ENCODE results near the gene XRN1.
"Not testable (repeated sequence)": the region's sequence is repeated elsewhere in the genome, so short reads cannot be mapped to it uniquely, and the experiment has no call there.

The XRN1 gene

GRCh38 chr3:142436951-142437585 is 10.8 kb downstream of the XRN1 start:
- DNase-seq, result no peak

GRCh38 chr3:142434503-142434902 is 13.3 kb downstream of the XRN1 start:
- DNase-seq, result no peak

GRCh38 chr3:142433110-142433509 is 14.7 kb downstream of the XRN1 start:
- peak in 1 of 2 donors; percentile 9 for DNase-seq

- no peak for DNase-seq
Measured at GRCh38 chr3:142429582-142429981, 18.3 kb downstream of the XRN1 start.

GRCh38 chr3:142424754-142425153 is 23.1 kb downstream of the XRN1 start:
- DNase-seq, result no peak

GRCh38 chr3:142418926-142419592 is 28.8 kb downstream of the XRN1 start:
- DNase-seq, result no peak

GRCh38 chr3:142417302-142417701 is 30.5 kb downstream of the XRN1 start:
- no peak for DNase-seq

GRCh38 chr3:142400537-142400936 is 47.3 kb downstream of the XRN1 start:
- DNase-seq, result not testable (repeated sequence)

GRCh38 chr3:142394921-142395622 is 52.8 kb downstream of the XRN1 start:
- no peak for DNase-seq

GRCh38 chr3:142385078-142385477 is 62.8 kb downstream of the XRN1 start:
- DNase-seq, result no peak

- DNase-seq, result no peak
Measured at GRCh38 chr3:142374687-142375086, 73.2 kb downstream of the XRN1 start.

- not testable (repeated sequence) for DNase-seq
Measured at GRCh38 chr3:142369576-142369975, 78.3 kb downstream of the XRN1 start.

- DNase-seq, result no peak
Measured at GRCh38 chr3:142366434-142366833, 81.4 kb downstream of the XRN1 start.

GRCh38 chr3:142363936-142364467 is 83.8 kb downstream of the XRN1 start:
- no peak for DNase-seq

GRCh38 chr3:142363433-142363832 is 84.4 kb downstream of the XRN1 start:
- not testable (repeated sequence) for DNase-seq

- DNase-seq, result no peak
Measured at GRCh38 chr3:142359367-142359766, 88.5 kb downstream of the XRN1 start.

- no peak for DNase-seq
Measured at GRCh38 chr3:142356818-142357217, 91.0 kb downstream of the XRN1 start.

GRCh38 chr3:142355692-142356091 is 92.1 kb downstream of the XRN1 start:
- no peak for DNase-seq

GRCh38 chr3:142354076-142354475 is 93.8 kb downstream of the XRN1 start:
- DNase-seq, result no peak

- no peak for DNase-seq
Measured at GRCh38 chr3:142353571-142353970, 94.3 kb downstream of the XRN1 start.

- DNase-seq, result not testable (repeated sequence)
Measured at GRCh38 chr3:142352698-142353097, 95.1 kb downstream of the XRN1 start.

GRCh38 chr3:142348460-142348859 is 99.4 kb downstream of the XRN1 start:
- no peak for DNase-seq

GRCh38 chr3:142337994-142338393 is 109.8 kb downstream of the XRN1 start:
- DNase-seq, result no peak

- no peak for DNase-seq
Measured at GRCh38 chr3:142332390-142332789, 115.4 kb downstream of the XRN1 start.
